Fibroblast of lung (primary cell): ENCODE measurements around the gene TACR1. TPM values are rescaled to one million over a fixed set of nuclear protein-coding genes. Genes with fewer than 3 reads are reported as not detected.

Experiments used
- DNase-seq, 2 donors: peaks; one replicate each; pipeline versions ENCODE4 v3.0.0 to v3.0.0-alpha.2; 2010; ENCODE audit warnings: low read depth in 2 of 2
- H2AFZ ChIP-seq: 2 replicates; pipeline ENCODE4 v1.5.1; 2012; ENCODE audit warnings: low read length, control low read depth, inconsistent platforms
- H3K27ac ChIP-seq: 2 replicates; pipeline ENCODE4 v1.5.1; 2011; ENCODE audit warnings: low read length, control low read depth; ENCODE audit not compliant: insufficient read depth
- H3K27me3 ChIP-seq: 2 replicates; pipeline ENCODE4 v1.5.1; 2011; ENCODE audit warnings: mild to moderate bottlenecking, low read length; ENCODE audit not compliant: control insufficient read depth, insufficient read depth
- H3K36me3 ChIP-seq: 2 replicates; pipeline ENCODE4 v1.5.1; 2011; ENCODE audit warnings: low read length; ENCODE audit not compliant: control insufficient read depth, insufficient read depth
- H3K4me1 ChIP-seq: 2 replicates; pipeline ENCODE4 v1.5.1; 2011; ENCODE audit warnings: low read length; ENCODE audit not compliant: control insufficient read depth, insufficient read depth; ENCODE audit errors: extremely low read depth
- H3K4me2 ChIP-seq: 2 replicates; pipeline ENCODE4 v1.5.1; 2011; ENCODE audit warnings: low read length, control low read depth; ENCODE audit not compliant: insufficient read depth; ENCODE audit errors: extremely low read depth
- H3K4me3 ChIP-seq, 4 experiments: fragments of 200-600 bp in 1 of 4; sonication (generic) in 1 of 4; replicated peaks in 1 of 4; 2 replicates each; pipeline ENCODE4 v1.5.1; 2011 to 2016; ENCODE audit warnings: low read length in 4 of 4, low read depth in 3 of 4, mild to moderate bottlenecking in 3 of 4, control low read depth in 2 of 4, inconsistent platforms in 1 of 4, mixed read lengths in 1 of 4; ENCODE audit not compliant: insufficient read depth in 1 of 4; ENCODE audit errors: control extremely low read depth in 1 of 4
- H3K79me2 ChIP-seq: 2 replicates; pipeline ENCODE4 v1.5.1; 2012; ENCODE audit warnings: mild to moderate bottlenecking, low read length, inconsistent platforms; ENCODE audit not compliant: control insufficient read depth, insufficient read depth
- H3K9ac ChIP-seq: 2 replicates; pipeline ENCODE4 v1.5.1; 2011; ENCODE audit warnings: mild to moderate bottlenecking, low read length, control low read depth; ENCODE audit not compliant: insufficient read depth
- H3K9me3 ChIP-seq: 2 replicates; pipeline ENCODE4 v1.5.1; 2012; ENCODE audit warnings: low read depth, low read length; ENCODE audit not compliant: control insufficient read depth, insufficient read depth
- H4K20me1 ChIP-seq: 2 replicates; pipeline ENCODE4 v1.5.1; 2011; ENCODE audit warnings: low read length; ENCODE audit not compliant: control insufficient read depth, insufficient read depth; ENCODE audit errors: extremely low read depth
- EZH2 ChIP-seq: IDR thresholded peaks from 2 replicates; pipeline ENCODE4 v1.5.1; 2012; ENCODE audit warnings: low read length, control low read depth, mild to moderate bottlenecking; ENCODE audit errors: missing control alignments
- polyA plus RNA-seq, 2 donors: library from polyadenylated mRNA; depleted of rRNA in 1 of 2; stranded (reverse) in 1 of 2; unstranded in 1 of 2; fragments of >200 nt; gene quantifications; 2 replicates each; pipeline ENCODE4 v1.2.1, GENCODE V29; 2011 to 2012; ENCODE audit warnings: missing spikeins in 1 of 2
- total RNA-seq: library from RNA; depleted of rRNA; stranded (reverse); fragments of >200 nt; gene quantifications from 2 replicates; pipeline ENCODE4 v1.2.1, GENCODE V29; 2014
- TF ChIP-seq, protein P1 (sequence below), 2 donors: IDR thresholded peaks in 1 of 2; conservative IDR thresholded peaks in 1 of 2; 1 replicate in 1 of 2; 2 replicates in 1 of 2; pipeline ENCODE4 v1.5.1; 2011 to 2012; ENCODE audit warnings: low read length in 2 of 2, control low read depth in 1 of 2, inconsistent platforms in 1 of 2, low read depth in 1 of 2, mild to moderate bottlenecking in 1 of 2

Gene TACR1
- total and polyA plus RNA-seq, 2 donors (not counting 1 experiment from before 2014, with no cell fraction given) = 0.05 to 0.17 TPM

DNA sequence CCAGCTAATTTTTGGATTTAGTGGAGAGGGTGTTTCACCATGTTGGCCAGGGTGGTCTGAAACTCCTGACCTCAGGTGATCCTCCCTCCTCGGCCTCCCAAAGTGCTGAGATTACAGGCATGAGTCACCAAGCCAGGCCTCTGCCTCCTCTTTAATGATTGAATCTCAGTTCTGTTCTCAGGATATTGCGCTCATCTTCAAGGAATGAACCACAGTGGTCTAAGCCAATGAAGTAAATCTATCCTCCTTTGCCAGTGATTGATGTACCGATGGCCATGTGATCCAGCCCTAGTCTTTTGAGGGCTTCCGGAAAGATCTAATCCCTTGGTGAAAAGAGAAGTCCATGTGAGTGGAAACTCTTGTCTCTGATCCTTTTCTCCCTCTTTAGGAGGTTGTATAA lies 192.3 kb downstream of the TACR1 start:
- Histone ChIP-seq H3K27ac (no peak overlapping the region), H3K9ac (no peak overlapping the region), H4K20me1 (no peaks in the 10 kb centered on the region), H3K27me3 (no peaks in the 10 kb centered on the region), H3K9me3 (no peaks in the 10 kb centered on the region), H3K4me1 (no peaks in the 10 kb centered on the region), H3K36me3 (no peaks in the 10 kb centered on the region), H3K4me3 (no peak overlapping the region), H3K4me2 (no peak overlapping the region), H3K79me2 (no peaks in the 10 kb centered on the region), H2AFZ (no peak overlapping the region)
- no peak for TF ChIP-seq EZH2
- TF ChIP-seq, protein P1, sequence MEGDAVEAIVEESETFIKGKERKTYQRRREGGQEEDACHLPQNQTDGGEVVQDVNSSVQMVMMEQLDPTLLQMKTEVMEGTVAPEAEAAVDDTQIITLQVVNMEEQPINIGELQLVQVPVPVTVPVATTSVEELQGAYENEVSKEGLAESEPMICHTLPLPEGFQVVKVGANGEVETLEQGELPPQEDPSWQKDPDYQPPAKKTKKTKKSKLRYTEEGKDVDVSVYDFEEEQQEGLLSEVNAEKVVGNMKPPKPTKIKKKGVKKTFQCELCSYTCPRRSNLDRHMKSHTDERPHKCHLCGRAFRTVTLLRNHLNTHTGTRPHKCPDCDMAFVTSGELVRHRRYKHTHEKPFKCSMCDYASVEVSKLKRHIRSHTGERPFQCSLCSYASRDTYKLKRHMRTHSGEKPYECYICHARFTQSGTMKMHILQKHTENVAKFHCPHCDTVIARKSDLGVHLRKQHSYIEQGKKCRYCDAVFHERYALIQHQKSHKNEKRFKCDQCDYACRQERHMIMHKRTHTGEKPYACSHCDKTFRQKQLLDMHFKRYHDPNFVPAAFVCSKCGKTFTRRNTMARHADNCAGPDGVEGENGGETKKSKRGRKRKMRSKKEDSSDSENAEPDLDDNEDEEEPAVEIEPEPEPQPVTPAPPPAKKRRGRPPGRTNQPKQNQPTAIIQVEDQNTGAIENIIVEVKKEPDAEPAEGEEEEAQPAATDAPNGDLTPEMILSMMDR (conservative IDR thresholded peaks at IDR 0.05 in 1 of 2, IDR thresholded peaks at IDR 0.05 in 1 of 2; ENCODE audit: low read depth in 1 of 2, low read length in 2 of 2) = no peak
- DNase-seq = no peak

DNA sequence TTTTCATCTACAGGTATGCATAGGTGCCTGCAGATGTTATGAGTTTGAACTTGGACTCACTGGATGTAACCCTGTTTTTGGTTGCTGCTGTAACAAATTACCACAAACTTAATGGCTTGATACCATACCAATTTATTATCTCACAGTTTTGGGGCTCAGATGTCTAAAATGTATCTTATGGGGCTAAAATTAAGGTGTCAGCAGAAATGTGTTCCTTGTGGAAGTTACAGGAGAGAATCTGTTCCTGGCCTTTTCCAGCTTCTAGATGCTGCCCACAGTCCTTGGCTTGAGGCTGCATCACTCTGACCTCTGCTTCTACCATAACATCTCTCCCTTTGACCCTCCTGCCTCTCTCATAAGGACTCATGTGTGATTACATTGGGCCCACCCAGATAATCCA lies 193.3 kb downstream of the TACR1 start:
- Histone ChIP-seq H3K27ac (no peak overlapping the region), H3K27me3 (no peaks in the 10 kb centered on the region), H3K4me3 (no peak overlapping the region), H3K4me1 (no peaks in the 10 kb centered on the region), H3K79me2 (no peaks in the 10 kb centered on the region), H2AFZ (no peak overlapping the region), H4K20me1 (no peaks in the 10 kb centered on the region), H3K4me2 (no peak overlapping the region), H3K9ac (no peak overlapping the region), H3K36me3 (no peaks in the 10 kb centered on the region), H3K9me3 (no peaks in the 10 kb centered on the region)
- TF ChIP-seq, protein P1 (conservative IDR thresholded peaks at IDR 0.05 in 1 of 2, IDR thresholded peaks at IDR 0.05 in 1 of 2; ENCODE audit: low read depth in 1 of 2, low read length in 2 of 2) = no peak
- no peak for TF ChIP-seq EZH2
- DNase-seq = no peak

DNA sequence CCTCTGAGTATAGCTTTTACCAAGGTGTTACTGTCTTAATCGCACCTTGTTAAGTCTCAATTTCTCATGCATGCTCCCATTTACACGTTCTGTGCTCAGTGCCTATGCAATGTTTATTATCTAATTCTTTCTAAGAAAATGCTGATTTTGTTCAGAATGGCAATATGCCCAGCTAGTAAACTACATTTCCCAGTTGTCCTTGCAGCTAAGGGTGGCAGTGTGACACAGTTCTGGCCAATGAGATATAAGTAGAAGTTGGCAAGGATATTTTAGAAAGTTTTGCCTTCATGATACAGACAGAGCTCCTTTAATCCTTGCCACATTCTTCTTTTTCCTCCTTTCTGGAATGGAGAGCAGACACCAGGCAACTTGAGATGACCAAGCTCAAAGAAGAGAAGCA lies 195.5 kb downstream of the TACR1 start:
- TF ChIP-seq, protein P1 (conservative IDR thresholded peaks at IDR 0.05 in 1 of 2, IDR thresholded peaks at IDR 0.05 in 1 of 2; ENCODE audit: low read depth in 1 of 2, low read length in 2 of 2) = no peak
- no peak for TF ChIP-seq EZH2
- no peaks in the 10 kb centered on the region for H3K79me2 ChIP-seq
- no peak for DNase-seq
- no peaks in the 10 kb centered on the region for H3K27me3 ChIP-seq
- no peaks in the 10 kb centered on the region for H3K9me3 ChIP-seq
- no peaks in the 10 kb centered on the region for H4K20me1 ChIP-seq
- H2AFZ ChIP-seq = no peak overlapping the region
- H3K4me1 ChIP-seq = no peaks in the 10 kb centered on the region
- H3K4me3 ChIP-seq = no peak overlapping the region
- H3K4me2 ChIP-seq = no peak overlapping the region
- H3K27ac ChIP-seq = no peak overlapping the region
- no peaks in the 10 kb centered on the region for H3K36me3 ChIP-seq
- no peak overlapping the region for H3K9ac ChIP-seq
